PFSK-1 (cell line): ENCODE measurements around the gene MAP4.

Experiments used
- FOXP2 ChIP-seq: optimal IDR thresholded peaks from 2 replicates; pipeline ENCODE3; 2011; ENCODE audit warnings: borderline replicate concordance, control low read depth, inconsistent platforms; ENCODE audit not compliant: insufficient read depth; ENCODE audit errors: extremely low read length, extremely low read depth
- POLR2AphosphoS5 ChIP-seq: IDR thresholded peaks from 2 replicates; pipeline ENCODE4 v1.6.1; 2012; ENCODE audit warnings: low read depth, mild to moderate bottlenecking, control low read depth, low read length, moderate library complexity
- SIN3A ChIP-seq: IDR thresholded peaks from 2 replicates; pipeline ENCODE4 v1.6.1; 2012; ENCODE audit warnings: mild to moderate bottlenecking, low read length, moderate library complexity, borderline replicate concordance; ENCODE audit not compliant: insufficient read depth
- TAF1 ChIP-seq: IDR thresholded peaks from 2 replicates; pipeline ENCODE4 v1.6.1; 2012; ENCODE audit warnings: low read length, control low read depth, borderline replicate concordance; ENCODE audit not compliant: insufficient read depth
- TF ChIP-seq, protein P1 (sequence below), 2 experiments: IDR thresholded peaks; 2 replicates each; pipeline versions ENCODE4 v1.6.1 to v1.8.0; 2011 to 2012; ENCODE audit warnings: low read depth in 2 of 2, low read length in 2 of 2, control low read depth in 1 of 2, inconsistent platforms in 1 of 2, mild to moderate bottlenecking in 1 of 2, moderate library complexity in 1 of 2; ENCODE audit not compliant: insufficient read depth in 1 of 2

DNA sequence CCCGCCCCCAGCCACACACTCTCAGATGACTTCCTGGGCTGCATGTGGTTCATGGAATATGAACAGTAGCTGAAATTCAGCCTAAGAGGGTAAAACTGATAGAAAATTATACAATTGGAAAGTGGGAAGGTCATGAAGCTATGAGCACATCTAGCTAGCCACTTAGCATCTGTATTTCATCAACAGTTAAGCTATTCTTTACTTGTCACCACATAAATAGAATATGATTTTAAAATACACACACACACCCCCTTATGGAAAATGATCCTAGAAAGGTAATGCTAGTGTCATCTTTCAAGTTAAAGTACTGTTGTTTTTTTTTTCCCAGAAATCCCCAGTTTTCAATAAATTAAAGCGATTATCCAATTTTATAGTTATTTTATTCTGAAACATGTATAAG lies 3.6 kb downstream of the MAP4 start:
- TF ChIP-seq POLR2AphosphoS5 (no peak), SIN3A (no peak), TAF1 (no peak), FOXP2 (no peak)
- TF ChIP-seq, protein P1, sequence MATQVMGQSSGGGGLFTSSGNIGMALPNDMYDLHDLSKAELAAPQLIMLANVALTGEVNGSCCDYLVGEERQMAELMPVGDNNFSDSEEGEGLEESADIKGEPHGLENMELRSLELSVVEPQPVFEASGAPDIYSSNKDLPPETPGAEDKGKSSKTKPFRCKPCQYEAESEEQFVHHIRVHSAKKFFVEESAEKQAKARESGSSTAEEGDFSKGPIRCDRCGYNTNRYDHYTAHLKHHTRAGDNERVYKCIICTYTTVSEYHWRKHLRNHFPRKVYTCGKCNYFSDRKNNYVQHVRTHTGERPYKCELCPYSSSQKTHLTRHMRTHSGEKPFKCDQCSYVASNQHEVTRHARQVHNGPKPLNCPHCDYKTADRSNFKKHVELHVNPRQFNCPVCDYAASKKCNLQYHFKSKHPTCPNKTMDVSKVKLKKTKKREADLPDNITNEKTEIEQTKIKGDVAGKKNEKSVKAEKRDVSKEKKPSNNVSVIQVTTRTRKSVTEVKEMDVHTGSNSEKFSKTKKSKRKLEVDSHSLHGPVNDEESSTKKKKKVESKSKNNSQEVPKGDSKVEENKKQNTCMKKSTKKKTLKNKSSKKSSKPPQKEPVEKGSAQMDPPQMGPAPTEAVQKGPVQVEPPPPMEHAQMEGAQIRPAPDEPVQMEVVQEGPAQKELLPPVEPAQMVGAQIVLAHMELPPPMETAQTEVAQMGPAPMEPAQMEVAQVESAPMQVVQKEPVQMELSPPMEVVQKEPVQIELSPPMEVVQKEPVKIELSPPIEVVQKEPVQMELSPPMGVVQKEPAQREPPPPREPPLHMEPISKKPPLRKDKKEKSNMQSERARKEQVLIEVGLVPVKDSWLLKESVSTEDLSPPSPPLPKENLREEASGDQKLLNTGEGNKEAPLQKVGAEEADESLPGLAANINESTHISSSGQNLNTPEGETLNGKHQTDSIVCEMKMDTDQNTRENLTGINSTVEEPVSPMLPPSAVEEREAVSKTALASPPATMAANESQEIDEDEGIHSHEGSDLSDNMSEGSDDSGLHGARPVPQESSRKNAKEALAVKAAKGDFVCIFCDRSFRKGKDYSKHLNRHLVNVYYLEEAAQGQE (IDR thresholded peaks at IDR 0.05; ENCODE audit: insufficient read depth in 1 of 2, low read depth in 2 of 2, low read length in 2 of 2) = no peak
